Nephron progenitor cell (in vitro differentiated cells): Measurements from ENCODE around the gene PCDH8.

Source experiments
- DNase-seq: peaks from one replicate; pipeline ENCODE4 v3.0.0; 2021
- H3K27ac Mint-ChIP-seq: 2 replicates; pipeline ENCODE4 v1.8.0; 2021; ENCODE audit warnings: mild to moderate bottlenecking, moderate library complexity, mixed read lengths
- H3K27me3 Mint-ChIP-seq: 2 replicates; pipeline ENCODE4 v1.8.0; 2021; ENCODE audit warnings: mild to moderate bottlenecking, low read depth, mixed read lengths; ENCODE audit not compliant: poor library complexity
- H3K36me3 Mint-ChIP-seq: 2 replicates; pipeline ENCODE4 v1.8.0; 2021; ENCODE audit warnings: low read depth, mixed read lengths
- H3K4me1 Mint-ChIP-seq: 2 replicates; pipeline ENCODE4 v1.8.0; 2021; ENCODE audit warnings: mixed read lengths
- H3K4me3 Mint-ChIP-seq: 2 replicates; pipeline ENCODE4 v1.8.0; 2021; ENCODE audit warnings: mild to moderate bottlenecking, moderate library complexity, mixed read lengths
- H3K9me3 Mint-ChIP-seq: 2 replicates; pipeline ENCODE4 v1.8.0; 2021; ENCODE audit warnings: mild to moderate bottlenecking, moderate library complexity, mixed read lengths
- TF ChIP-seq, protein P1 (sequence below): fragments of 200-600 bp; sonication (generic); IDR thresholded peaks from 2 replicates; pipeline ENCODE4 v1.5.0; 2021; ENCODE audit warnings: antibody characterized with exemption

The PCDH8 gene

DNA sequence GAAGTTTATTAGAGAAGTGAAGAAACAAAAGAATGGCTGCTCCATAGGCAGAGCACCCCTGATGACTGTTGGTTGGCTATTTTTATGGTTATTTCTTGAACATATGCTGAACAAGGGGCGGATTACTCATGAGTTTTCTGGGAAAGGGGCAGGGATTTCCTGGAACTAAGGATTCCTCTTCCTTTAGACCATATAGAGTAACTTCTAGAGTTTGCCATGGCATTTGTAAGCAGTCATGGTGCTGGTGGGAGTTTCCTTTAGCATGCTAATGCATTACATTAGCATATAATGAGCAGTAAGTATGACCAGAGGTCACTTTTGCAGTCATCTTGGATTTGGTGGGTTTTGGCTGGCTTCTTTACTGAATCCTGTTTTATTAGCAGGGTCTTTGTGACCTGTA, 38.7 kb upstream of the PCDH8 start:
- no peaks in the 10 kb centered on the region for H3K36me3 Mint-ChIP-seq
- TF ChIP-seq, protein P1, sequence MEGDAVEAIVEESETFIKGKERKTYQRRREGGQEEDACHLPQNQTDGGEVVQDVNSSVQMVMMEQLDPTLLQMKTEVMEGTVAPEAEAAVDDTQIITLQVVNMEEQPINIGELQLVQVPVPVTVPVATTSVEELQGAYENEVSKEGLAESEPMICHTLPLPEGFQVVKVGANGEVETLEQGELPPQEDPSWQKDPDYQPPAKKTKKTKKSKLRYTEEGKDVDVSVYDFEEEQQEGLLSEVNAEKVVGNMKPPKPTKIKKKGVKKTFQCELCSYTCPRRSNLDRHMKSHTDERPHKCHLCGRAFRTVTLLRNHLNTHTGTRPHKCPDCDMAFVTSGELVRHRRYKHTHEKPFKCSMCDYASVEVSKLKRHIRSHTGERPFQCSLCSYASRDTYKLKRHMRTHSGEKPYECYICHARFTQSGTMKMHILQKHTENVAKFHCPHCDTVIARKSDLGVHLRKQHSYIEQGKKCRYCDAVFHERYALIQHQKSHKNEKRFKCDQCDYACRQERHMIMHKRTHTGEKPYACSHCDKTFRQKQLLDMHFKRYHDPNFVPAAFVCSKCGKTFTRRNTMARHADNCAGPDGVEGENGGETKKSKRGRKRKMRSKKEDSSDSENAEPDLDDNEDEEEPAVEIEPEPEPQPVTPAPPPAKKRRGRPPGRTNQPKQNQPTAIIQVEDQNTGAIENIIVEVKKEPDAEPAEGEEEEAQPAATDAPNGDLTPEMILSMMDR = no peak
- DNase-seq = no peak
- peaks cover 2% of the 10 kb centered on the region for H3K9me3 Mint-ChIP-seq
- no peak overlapping the region for H3K4me3 Mint-ChIP-seq
- peaks cover 19% of the 10 kb centered on the region for H3K27me3 Mint-ChIP-seq
- H3K27ac Mint-ChIP-seq = no peak overlapping the region
- peaks cover 41% of the 10 kb centered on the region for H3K4me1 Mint-ChIP-seq

DNA sequence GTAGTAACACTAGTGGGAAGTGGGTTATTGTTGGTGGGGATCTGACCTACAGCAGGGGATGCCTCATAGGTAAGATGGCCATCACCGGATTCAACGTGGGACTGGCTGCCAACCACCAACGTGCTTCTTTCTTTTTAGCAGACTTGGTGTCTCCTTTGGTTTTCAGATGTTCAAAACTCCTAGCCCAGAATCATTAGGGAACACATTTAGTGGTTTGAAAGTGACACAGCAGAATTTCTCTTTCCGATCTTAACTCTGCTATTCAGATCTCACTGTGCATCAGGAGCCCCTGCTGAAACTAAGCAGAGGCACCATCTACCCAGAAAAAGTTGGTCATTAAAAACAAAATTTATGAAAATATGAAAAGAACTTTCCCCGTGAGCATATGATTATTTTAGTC, 36.7 kb upstream of the PCDH8 start:
- TF ChIP-seq, protein P1 = no peak
- H3K9me3 Mint-ChIP-seq = peaks cover 17% of the 10 kb centered on the region
- peaks cover 12% of the 10 kb centered on the region for H3K36me3 Mint-ChIP-seq
- H3K4me1 Mint-ChIP-seq = peaks cover 59% of the 10 kb centered on the region
- DNase-seq = no peak
- H3K27me3 Mint-ChIP-seq = peaks cover 4% of the 10 kb centered on the region
- no peak overlapping the region for H3K4me3 Mint-ChIP-seq
- H3K27ac Mint-ChIP-seq = peak overlapping the region; percentile 14

GRCh38 chr13:52884429-52885010, 36.1 kb upstream of the PCDH8 start:
- Mint-ChIP-seq H3K36me3 (peaks cover 12% of the 10 kb centered on the region), H3K27me3 (peaks cover 4% of the 10 kb centered on the region), H3K27ac (peak overlapping the region; percentile 26), H3K9me3 (peaks cover 17% of the 10 kb centered on the region), H3K4me3 (peak overlapping the region; percentile 6), H3K4me1 (peaks cover 65% of the 10 kb centered on the region)
- TF ChIP-seq, protein P1 = no peak
- no peak for DNase-seq

- TF ChIP-seq, protein P1 = no peak
- Mint-ChIP-seq H3K4me1 (peaks cover 70% of the 10 kb centered on the region), H3K9me3 (peaks cover 21% of the 10 kb centered on the region), H3K27me3 (peaks cover 4% of the 10 kb centered on the region), H3K4me3 (no peak overlapping the region), H3K36me3 (peaks cover 12% of the 10 kb centered on the region), H3K27ac (peak overlapping the region; percentile 4)
- DNase-seq = peak; percentile 44
Observed at GRCh38 chr13:52882785-52883184, 34.3 kb upstream of the PCDH8 start.

- H3K36me3 Mint-ChIP-seq = peaks cover 32% of the 10 kb centered on the region
- H3K27ac Mint-ChIP-seq = no peak overlapping the region
- no peak for DNase-seq
Observed at GRCh38 chr13:52879950-52880741, 31.7 kb upstream of the PCDH8 start.

More at GRCh38 chr13:52879950-52880741, 31.7 kb upstream of the PCDH8 start:
- TF ChIP-seq, protein P1 = no peak
- peaks cover 46% of the 10 kb centered on the region for H3K9me3 Mint-ChIP-seq
- peaks cover 59% of the 10 kb centered on the region for H3K4me1 Mint-ChIP-seq
- peaks cover 8% of the 10 kb centered on the region for H3K27me3 Mint-ChIP-seq
- peak overlapping the region; percentile 1 for H3K4me3 Mint-ChIP-seq
